Activated T-cell treated with anti-CD3 and anti-CD28 coated beads, Interleukin-2, amount 50 U/mL, for 48 hours (primary cell): Measurements from ENCODE around the gene SLC38A3.
"Not testable (repeated sequence)": the region's sequence is repeated elsewhere in the genome, so short reads cannot be mapped to it uniquely, and the experiment has no call there.

Experiments used
- DNase-seq, 2 experiments: peaks; one replicate each; pipeline ENCODE4 v3.0.0-alpha.2; 2020

SLC38A3 gene

DNA sequence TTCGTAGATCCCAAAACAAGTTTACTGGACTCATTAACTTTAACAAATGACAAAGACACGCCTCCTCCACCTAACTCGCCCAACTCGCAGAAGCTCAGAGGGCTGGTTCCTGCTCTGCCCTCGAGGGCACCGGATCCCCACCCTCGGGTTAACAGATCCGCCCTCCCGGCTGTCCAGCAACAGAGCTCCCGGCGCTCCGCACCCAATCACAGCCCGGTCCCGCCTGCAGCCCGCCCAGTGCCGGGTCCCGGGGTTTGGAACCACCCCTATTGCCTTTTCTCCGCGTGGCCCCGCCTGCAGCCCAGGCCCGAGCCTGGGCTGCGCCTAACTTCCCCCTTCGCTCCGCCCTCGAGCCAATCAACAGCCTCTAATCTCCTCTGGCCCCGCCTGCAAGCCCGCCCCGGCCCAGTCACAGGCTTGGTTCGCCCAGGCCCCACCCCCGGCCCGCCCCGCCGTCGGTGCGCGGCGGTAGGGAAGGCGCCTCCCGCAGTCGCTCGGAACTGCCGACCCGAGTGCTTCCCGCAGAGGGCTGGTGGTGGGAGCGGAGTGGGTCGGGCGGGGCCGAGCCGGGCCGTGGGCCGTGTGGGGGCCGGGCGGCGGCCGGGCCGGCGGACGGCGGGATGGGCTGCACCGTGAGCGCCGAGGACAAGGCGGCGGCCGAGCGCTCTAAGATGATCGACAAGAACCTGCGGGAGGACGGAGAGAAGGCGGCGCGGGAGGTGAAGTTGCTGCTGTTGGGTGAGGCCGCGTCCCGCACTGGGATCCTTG is 30.8 kb downstream of the SLC38A3 start, which contains the start of gene GNAI2:
Gene GNAI2, plus strand, starts transcription at position 489 of the 768 bp plus-strand sequence. Its CDS starts 132 bp downstream, at position 621.
- DNase-seq: peak; percentile 99 to 100

DNA sequence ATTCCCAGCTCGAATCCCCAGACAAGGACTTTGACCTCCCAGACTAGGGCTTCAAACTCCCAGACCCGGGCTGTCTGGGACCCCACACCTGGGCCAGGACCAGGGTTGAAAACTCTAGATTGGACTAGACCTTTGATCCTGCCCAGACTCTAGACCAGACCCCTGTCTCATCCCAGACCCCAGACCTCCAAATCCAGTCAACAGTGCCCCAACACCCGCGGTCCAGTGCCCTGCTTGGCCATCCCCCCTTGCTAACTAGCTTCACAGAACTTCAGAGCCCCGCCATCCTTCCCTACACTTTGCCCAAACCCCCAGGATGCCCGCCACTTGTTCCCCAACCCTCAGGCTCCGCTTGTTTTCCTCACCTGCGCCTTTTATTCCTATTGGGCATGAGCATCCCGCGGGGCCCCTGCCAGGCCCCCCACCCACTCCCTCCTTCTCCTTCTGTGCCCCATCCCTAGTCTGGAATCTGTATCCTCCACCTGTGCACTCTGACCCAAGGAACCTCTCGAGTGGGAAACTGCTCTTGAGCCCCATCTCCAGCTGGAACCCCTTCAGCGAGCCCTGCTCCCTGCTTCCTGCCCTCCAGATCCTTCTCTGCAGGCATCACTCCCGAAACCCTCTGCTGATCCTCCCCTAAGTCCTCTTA is 31.5 kb downstream of the SLC38A3 start:
- DNase-seq: no peak

GRCh38 chr3:50237133-50237651 is 32.1 kb downstream of the SLC38A3 start:
- DNase-seq: peak in 1 of 2 experiments; percentile 65

GRCh38 chr3:50237754-50238548 is 32.9 kb downstream of the SLC38A3 start:
- DNase-seq: peak; percentile 90 to 93

GRCh38 chr3:50238549-50239026 is 33.5 kb downstream of the SLC38A3 start:
- no peak for DNase-seq

- no peak for DNase-seq
Observed at GRCh38 chr3:50239649-50240048, 34.6 kb downstream of the SLC38A3 start.

GRCh38 chr3:50241163-50241562 is 36.1 kb downstream of the SLC38A3 start:
- DNase-seq: no peak

- no peak for DNase-seq
Observed at GRCh38 chr3:50241713-50242380, 36.8 kb downstream of the SLC38A3 start.

DNA sequence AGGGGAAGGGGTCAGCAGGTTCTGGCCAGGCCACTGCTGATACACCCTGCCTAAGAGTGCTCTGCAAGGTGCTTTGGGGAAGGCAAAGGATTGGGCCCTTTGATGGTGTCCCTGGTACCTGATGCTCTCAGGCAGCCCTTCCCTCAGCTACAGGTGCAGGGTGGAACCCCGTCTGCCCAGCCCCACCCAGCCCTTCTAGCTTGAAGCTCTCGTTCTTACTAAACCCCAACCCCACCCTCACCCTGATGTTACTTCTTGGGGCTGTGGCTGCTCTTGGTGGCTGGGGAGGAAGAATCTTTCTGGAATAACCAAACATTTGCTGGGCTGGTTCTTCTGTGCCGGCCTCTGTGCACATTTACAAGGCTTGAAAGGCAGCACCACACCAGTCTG is 37.3 kb downstream of the SLC38A3 start:
- DNase-seq: peak in 1 of 2 experiments; percentile 42

GRCh38 chr3:50242851-50243542 is 37.9 kb downstream of the SLC38A3 start:
- peak in 1 of 2 experiments; percentile 60 for DNase-seq

DNA sequence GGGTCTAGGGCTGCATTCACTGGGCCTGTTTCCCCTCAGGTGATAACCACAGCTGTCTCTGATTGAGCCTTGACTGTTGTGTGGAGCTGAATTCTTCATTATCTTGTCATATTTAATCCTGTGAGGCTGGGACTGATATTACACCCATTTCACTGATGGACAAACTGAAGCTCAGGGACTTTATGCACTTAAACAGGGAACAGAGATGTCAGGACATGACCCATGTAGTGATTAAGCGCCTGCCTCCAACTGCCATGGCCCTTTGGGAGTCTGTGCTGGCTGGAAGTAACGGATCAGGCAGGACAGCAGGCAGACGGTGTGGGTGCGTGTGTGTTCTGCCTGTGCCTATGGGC is 38.4 kb downstream of the SLC38A3 start:
- DNase-seq: no peak

DNA sequence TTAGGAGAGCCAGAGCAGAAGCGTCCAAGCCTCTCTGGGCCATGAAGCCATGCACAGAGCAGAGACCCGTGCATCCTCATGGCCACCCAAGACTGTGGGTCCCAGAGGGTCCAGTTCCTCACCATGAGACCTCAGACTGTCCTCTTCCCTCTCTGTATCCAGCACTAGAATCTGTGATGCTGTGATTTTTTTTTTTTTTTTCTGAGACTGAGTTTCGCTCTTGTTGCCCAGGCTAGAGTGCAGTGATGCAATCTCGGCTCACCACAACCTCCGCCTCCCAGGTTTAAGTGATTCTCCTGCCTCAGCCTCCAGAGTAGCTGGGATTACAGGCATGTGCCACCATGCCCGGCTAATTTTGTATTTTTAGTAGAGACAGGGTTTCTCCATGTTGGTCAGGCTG is 39.7 kb downstream of the SLC38A3 start:
- DNase-seq: not testable (repeated sequence)

- DNase-seq: no peak
Observed at GRCh38 chr3:50245251-50245745, 40.2 kb downstream of the SLC38A3 start.

DNA sequence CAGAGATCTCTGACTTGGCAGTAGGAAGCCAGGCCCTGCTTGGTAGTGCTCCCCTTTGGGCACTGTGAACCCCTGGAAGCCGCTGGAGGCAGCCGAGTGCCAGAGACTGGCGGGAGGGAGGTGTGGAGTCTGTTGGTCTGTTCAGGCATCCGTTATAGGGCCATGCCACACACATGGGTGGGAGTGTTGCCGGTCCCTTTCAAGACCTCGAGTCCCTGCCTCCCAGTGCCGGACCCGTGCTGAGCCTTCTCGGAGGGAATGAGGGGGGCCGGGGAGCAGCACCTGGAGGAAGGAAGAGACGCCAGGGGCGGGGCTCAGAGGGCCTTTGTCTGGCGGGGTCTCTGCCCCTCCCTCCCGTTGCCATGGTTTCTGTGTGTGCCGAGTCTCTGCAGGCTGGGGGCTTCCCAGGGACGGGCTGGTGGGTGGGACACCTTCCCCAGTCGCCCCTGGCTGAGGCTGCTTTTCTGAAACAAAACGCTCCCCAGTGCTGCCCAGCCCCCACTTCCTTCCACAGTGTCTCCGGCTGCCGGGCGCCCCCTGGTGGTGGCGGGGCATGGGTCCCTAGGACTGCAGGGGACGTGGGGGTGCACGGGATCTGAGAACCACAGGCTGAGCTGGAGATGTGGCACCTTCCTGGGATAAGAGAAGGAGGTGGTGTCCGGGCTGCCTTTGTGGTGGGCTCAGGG is 40.9 kb downstream of the SLC38A3 start:
- DNase-seq: peak; percentile 98 to 99

GRCh38 chr3:50246517-50246954 is 41.5 kb downstream of the SLC38A3 start:
- peak; percentile 87 to 91 for DNase-seq

DNA sequence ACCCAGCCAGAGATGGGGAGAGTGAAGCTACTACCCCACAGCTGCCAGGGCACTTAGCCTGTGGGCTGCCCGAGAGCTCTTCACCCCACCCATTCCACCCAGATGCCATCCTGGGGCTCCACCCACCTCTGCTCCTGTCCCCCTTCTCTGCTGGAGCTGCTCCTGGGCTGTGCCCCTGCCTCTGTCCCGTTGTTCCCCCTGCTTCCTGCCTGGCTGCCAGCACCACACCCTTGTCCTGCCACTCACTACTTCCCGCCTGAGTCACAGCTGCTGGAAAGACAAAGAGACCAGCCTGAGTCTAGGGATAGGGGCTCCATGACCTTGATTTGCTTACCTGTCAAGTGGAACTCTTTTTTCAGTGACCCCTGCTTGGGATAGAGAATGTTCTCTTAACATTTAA is 43.3 kb downstream of the SLC38A3 start:
- DNase-seq: no peak

- no peak for DNase-seq
Observed at GRCh38 chr3:50249457-50249856, 44.4 kb downstream of the SLC38A3 start.

DNA sequence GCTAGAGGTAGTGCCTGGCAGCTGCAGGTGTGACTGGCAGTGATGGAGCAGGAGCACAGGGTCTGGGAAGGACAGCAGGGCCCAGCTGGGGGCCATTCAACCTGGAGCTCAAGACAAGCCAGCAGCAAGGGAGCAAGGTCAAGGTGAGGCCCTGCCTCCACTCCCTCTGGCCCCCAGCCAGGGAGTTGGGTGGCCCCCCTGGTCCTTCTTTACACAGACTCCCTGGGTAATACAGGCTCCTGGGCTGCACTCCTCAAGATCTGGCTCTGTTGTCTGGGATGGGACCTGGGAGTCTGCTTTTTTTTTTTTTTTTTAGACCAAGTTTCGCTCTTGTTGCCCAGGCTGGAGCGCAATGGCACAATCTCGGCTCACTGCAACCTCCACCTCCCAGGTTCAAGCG is 45.4 kb downstream of the SLC38A3 start:
- DNase-seq: no peak

DNA sequence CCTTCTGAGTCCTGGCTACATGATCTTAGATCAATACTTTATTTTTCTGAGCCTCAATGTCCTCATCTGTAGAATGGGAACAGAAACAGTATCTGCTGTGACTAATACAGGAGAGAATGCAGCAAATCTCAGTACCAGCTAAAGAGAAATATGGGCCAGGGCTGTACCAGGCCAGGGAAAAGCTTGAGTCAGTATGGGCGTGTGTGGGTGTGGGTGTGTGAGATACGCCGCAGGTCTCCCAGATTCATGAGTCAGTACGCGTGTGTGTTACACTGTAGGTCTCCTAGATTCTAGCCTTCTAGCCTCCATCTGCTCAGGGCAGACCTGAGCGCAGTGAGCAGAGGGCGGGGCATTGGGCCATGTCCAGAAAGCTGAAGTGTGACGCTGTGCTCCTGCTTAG is 46.1 kb downstream of the SLC38A3 start:
- peak; percentile 70 to 78 for DNase-seq

GRCh38 chr3:50254577-50255250 is 49.6 kb downstream of the SLC38A3 start:
- DNase-seq: no peak

- DNase-seq: no peak
Observed at GRCh38 chr3:50255251-50255615, 50.2 kb downstream of the SLC38A3 start.
